ENCODE data around the gene AP1G1.

DNA sequence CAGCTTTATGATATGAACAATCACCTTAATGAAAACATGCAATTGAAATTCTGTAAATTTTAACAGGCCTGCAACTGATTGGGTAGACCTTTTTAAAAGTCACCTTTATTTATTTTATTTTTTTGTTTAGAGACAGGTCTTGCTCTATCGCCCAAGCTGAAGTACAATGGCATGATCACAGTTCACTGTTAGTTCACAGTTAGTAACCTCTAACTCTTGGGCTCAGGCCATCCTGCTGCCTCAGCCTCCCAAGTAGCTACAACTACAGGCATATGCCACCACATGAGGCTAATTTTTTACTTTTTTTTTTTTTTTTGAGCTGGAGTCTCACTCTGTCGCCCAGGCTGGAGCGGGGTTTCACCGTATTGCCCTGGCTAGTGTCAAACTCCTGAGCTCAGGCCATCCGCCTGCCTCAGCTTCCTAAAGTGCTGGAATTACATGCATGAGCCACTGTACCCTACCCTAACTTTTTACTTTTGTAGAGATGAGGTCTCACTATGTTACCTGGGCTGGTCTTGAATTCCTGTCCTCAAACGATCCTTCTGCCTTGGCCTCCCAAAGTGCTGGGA, 28.0 kb downstream of the AP1G1 start:
- TF ChIP-seq POLR2A (IDR thresholded peaks at IDR 0.05; ENCODE audit: low read length) (no peak), GATA1 (IDR thresholded peaks at IDR 0.05; ENCODE audit: low read depth, low read length) (no peak)

Data from erythroblast (primary cell).